AG09309 (cell line): ENCODE data around the gene SLCO4A1.

Source experiments
- DNase-seq: peaks from one replicate; pipeline ENCODE4 v3.0.0-alpha.2; 2010; ENCODE audit warnings: low read depth
- H3K4me3 ChIP-seq: 2 replicates; pipeline ENCODE4 v1.5.1; 2011; ENCODE audit warnings: mild to moderate bottlenecking, low read depth, low read length, moderate library complexity; ENCODE audit not compliant: control insufficient read depth
- CTCF ChIP-seq: IDR thresholded peaks from 2 replicates; pipeline ENCODE4 v1.5.1; 2011; ENCODE audit warnings: mild to moderate bottlenecking, low read depth, low read length, inconsistent platforms; ENCODE audit not compliant: insufficient read depth, control insufficient read depth; ENCODE audit errors: missing control alignments

The SLCO4A1 gene

GRCh38 chr20:62611819-62612218 lies 30.5 kb upstream of the SLCO4A1 start:
- H3K4me3 ChIP-seq = no peak overlapping the region
- DNase-seq = no peak
- no peak for TF ChIP-seq CTCF

GRCh38 chr20:62614085-62614960 lies 28.0 kb upstream of the SLCO4A1 start:
- TF ChIP-seq CTCF = no peak
- DNase-seq = no peak
- no peak overlapping the region for H3K4me3 ChIP-seq

- no peak overlapping the region for H3K4me3 ChIP-seq
- no peak for TF ChIP-seq CTCF
- DNase-seq = no peak
Observed at GRCh38 chr20:62614961-62615680, 27.2 kb upstream of the SLCO4A1 start.

- no peak for TF ChIP-seq CTCF
- no peak overlapping the region for H3K4me3 ChIP-seq
- no peak for DNase-seq
Observed at GRCh38 chr20:62615750-62616251, 26.5 kb upstream of the SLCO4A1 start.

- H3K4me3 ChIP-seq = no peak overlapping the region
- peak; percentile 99 for TF ChIP-seq CTCF
- DNase-seq = no peak
Observed at GRCh38 chr20:62616728-62617621, 25.3 kb upstream of the SLCO4A1 start.
